NCI-H82 treated with DMSO at 0.1 percent for 48 hours (cell line): Measurements from ENCODE around the gene RAD51D.
"Not testable (repeated sequence)": the region's sequence is repeated elsewhere in the genome, so short reads cannot be mapped to it uniquely, and the experiment has no call there.

Experiments
- DNase-seq: peaks from one replicate; lab custom pipeline; 2025; ENCODE audit not compliant: unreplicated experiment; lab: John Stamatoyannopoulos, UW

The RAD51D gene

DNA sequence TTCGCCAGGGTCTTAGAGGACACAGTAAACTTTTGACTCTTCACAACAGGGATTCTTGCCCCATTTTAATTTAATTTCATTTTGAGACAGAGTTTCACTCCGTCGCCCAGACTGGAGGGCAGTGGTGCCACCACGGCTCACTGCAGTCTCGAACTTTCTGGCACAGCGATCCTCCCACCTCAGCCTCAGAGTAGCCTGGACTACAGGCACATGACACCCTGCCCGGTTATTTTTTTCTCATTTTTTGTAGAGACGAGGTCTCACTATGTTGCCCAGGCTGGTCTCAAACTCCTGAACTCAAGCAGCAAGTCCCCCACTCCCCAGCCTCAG, 22.8 kb upstream of the RAD51D start:
- no peak for DNase-seq

- peak; percentile 46 for DNase-seq
Measured at GRCh38 chr17:35141681-35142466, 22.2 kb upstream of the RAD51D start, which contains the start of gene NLE1. Gene NLE1 (minus strand): TSS chr17:35142303. CDS start chr17:35142275, 28 bp downstream.

- DNase-seq, result no peak
Measured at GRCh38 chr17:35138218-35138617, 18.6 kb upstream of the RAD51D start.

DNA sequence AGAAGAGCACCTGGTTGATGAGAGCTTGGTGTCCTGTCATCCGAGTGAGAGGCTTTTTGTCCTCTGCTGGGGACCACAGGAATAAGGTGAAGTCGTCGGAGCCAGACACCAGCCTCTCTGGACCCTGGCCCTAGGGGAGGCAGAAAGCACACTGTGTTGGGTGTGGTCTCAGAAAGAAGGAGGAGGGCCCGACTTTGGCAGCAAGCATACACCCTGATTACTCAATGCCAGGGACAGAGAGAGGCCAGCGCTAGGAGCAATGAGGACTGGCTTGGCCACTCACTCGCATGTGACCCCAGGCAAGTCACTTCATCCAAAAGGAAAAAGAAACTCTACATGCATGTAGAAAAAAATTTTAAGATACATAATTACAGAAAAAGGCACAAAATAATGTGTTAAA, 15.7 kb upstream of the RAD51D start:
- no peak for DNase-seq

- DNase-seq, result no peak
Measured at GRCh38 chr17:35132816-35133550, 13.3 kb upstream of the RAD51D start.

DNA sequence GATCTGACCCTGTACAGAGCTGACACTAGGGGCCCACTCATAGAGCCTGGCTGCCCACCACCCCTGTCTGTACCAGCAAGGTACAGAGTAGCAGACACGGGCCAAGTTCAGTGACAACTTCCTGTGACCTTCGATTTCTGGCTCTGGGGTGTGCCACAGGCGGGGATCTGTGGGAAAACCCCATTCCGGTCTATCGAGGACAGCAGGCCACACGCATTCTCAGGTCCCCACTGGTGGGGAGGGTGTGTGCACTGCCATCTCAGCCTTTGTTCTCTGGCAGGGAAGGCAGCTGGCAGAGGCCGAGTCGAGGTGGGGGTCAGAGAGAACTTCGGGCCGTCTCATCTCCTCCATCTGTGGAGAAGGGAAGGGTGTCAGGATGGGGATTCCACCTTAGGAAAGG, 12.4 kb upstream of the RAD51D start:
- DNase-seq, result no peak

- no peak for DNase-seq
Measured at GRCh38 chr17:35130392-35130791, 10.7 kb upstream of the RAD51D start.

DNA sequence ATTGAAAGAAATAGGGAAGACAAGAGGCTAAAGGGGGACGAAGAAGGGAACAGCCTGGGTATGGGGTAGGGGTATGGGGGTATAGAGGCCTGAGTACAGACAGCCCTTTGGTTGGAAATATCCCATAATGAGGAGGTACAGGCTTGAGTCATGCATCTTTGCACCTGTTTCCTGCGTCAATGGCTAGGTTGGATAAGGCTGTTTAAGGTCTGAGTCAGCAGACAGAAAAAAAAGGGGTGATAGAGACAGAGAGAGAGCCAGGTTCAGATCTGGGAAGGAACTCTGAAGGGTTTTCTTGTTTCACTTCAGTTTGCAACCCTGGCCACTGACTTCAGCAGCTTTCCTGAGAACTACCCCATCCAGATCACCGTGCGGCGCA, 10.3 kb upstream of the RAD51D start:
- DNase-seq, result no peak

DNA sequence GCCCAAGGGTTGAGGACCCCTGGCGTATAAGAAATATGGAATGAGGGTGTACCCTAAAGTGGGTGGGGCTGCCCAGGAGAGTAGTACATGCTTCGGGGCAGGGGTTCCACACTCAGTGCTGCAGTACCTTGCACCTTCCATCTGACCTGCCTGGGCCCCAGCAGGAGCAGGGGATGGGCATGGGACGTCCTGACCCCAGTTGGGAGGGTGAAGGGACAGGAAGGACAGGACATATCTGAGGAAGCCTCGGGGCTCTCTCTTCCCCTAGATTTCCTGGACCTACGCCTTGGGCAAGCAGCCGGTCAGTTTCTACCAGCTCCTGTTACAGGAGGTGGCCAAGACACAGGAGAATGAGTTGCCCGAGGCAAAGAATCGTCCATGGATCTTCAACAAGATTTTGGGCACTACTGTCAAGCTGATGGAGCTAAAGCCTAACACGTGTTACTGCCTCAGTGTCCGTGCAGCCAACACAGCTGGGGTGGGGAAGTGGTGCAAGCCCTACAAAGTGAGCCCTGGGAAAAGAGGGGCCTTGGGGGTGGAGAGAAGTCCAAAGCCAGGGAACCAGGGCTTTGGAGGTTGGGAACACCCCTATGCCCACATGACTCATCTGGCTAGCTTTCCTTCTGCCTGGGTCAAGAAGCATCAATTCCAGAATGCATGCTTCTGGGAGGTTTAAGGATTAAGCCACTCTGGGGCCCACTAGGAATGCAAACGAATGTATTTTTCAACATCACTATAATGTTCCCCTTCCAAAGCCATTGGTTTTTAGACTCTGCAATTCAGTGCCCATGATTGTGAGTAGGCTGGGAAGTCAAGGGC, 9.7 kb upstream of the RAD51D start:
- DNase-seq, result no peak

GRCh38 chr17:35127751-35128514, 8.3 kb upstream of the RAD51D start:
- no peak for DNase-seq

GRCh38 chr17:35121315-35121714, 1.7 kb upstream of the RAD51D start, which contains the start of gene FNDC8:
Gene FNDC8 (plus strand): TSS chr17:35121615. CDS start chr17:35121694, 79 bp downstream.
- DNase-seq, result no peak

DNA sequence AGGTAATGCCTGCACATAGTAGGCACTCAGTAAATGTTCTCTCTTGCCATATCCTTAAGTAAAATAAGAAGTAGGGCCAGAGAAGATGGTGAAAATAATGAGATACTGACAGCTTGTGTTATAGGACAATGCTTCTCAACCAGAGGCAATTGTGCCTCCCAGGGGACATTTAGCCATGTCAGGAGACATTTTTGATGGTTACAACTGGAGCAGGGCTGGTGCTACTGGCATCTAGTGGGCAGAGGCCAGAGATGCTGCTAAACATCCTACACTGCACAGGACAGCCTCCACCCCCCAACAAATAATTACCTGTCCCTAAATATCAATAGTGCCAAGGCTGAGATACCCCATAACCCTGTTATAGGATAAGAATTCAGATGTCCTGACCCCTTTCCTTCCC, 1.7 kb downstream of the RAD51D start:
- no peak for DNase-seq

GRCh38 chr17:35116845-35117244, 2.8 kb downstream of the RAD51D start:
- no peak for DNase-seq

DNA sequence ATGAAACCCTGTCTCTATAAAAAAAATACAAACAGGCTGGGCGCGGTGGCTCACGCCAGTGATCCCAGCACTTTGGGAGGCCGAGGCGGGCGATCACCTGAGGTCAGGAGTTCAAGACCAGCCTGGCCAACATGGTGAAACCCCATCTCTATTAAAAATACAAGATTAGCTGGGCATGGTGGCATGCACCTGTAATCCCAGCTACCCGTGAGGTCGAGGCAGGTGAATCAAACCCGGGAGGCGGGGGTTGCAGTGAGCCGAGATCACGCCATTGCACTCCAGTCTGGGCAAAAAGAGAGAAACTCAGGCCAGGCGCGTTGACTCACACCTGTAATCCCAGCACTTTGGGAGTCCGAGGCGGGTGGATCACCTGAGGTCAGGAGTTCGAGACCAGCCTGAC, 8.9 kb downstream of the RAD51D start:
- not testable (repeated sequence) for DNase-seq

DNA sequence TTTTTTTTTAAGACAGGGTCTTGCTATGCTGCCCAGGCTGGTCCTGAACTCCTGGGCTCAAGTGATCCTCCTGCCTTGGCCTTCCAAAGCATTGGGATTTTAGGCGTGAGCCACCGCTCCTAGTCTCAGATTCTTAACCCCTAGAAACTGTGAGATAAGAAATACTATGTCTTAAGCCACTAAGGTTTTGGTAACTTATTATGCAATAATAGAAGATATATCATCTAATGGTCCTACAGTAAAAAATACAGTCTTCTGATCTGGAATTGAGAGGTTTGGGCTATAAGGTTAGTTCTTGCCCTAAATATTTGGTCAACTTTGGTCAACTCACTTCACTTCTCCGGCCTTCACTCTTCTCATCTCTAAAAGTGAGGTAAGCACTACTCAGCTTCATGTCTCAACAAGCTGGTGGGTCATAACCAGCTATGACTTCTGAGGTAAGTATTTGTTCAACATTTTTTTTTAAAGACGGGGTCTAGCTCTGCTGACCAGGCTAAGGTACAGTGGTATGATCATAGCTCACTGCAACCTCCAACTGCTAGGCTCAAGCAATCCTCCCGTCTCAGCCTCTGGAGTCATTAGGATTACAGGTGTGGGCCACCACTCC, 14.7 kb downstream of the RAD51D start:
- no peak for DNase-seq

- DNase-seq, result no peak
Measured at GRCh38 chr17:35103271-35103670, 16.4 kb downstream of the RAD51D start.

- no peak for DNase-seq
Measured at GRCh38 chr17:35101725-35102124, 17.9 kb downstream of the RAD51D start.

DNA sequence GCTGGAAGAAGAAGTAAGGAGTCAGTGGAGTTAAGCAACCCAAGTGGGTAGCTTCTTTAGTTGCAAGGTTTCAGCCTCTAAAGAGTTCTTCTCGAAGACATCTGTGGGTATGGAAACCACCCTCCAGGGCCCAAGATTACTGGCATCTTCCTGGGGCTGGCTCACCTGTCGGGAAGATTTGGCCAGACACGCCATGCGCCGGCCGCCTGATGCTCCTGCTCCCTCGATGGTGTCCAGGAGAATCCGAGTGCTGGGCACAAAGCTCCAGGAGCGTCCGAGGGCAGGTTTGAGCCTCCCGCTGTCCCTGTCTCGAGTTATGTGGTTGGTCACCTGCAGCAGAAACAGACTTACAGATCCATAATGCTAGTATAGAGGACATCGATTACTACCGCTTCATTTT, 18.6 kb downstream of the RAD51D start:
- no peak for DNase-seq

GRCh38 chr17:35099908-35100307, 19.8 kb downstream of the RAD51D start:
- no peak for DNase-seq

GRCh38 chr17:35097776-35098175, 21.9 kb downstream of the RAD51D start:
- no peak for DNase-seq
